WTC11 (cell line): ENCODE results near the gene UBASH3A. TPM values are rescaled to one million over a fixed set of nuclear protein-coding genes. Genes with fewer than 3 reads are reported as not detected.

ENCODE experiments used
- ATAC-seq: fragments of 200-7000 bp; cut with Tn5 transposase; 2 replicates; pipeline ENCODE4 v1.10.0; 2021; ENCODE audit warnings: mild to moderate bottlenecking, moderate library complexity
- CTCF ChIA-PET: fragments of 300-600 bp; sonication (Branson Sonifier 250); formaldehyde crosslinking; loops from one replicate; lab custom pipeline; 2021; ENCODE audit warnings: antibody characterized with exemption; lab: Charles Lee
- POLR2A ChIA-PET: fragments of 350-600 bp; sonication (Branson Sonifier 250); formaldehyde crosslinking; loops from one replicate; lab custom pipeline; 2021; ENCODE audit warnings: antibody characterized with exemption; lab: Charles Lee
- DNase-seq: peaks from one replicate; pipeline ENCODE4 v3.0.0; 2021; ENCODE audit warnings: low spot score
- H3K27ac Mint-ChIP-seq: 2 replicates; pipeline ENCODE4 v1.8.0; 2021; ENCODE audit warnings: mixed read lengths
- H3K27me3 Mint-ChIP-seq: 2 replicates; pipeline ENCODE4 v1.8.0; 2021; ENCODE audit warnings: low read depth, mild to moderate bottlenecking, moderate library complexity, mixed read lengths
- H3K36me3 Mint-ChIP-seq: 2 replicates; pipeline ENCODE4 v1.8.0; 2021; ENCODE audit warnings: mixed read lengths
- H3K4me1 Mint-ChIP-seq: 2 replicates; pipeline ENCODE4 v1.8.0; 2022; ENCODE audit warnings: mixed read lengths
- H3K4me3 Mint-ChIP-seq: 2 replicates; pipeline ENCODE4 v1.8.0; 2021; ENCODE audit warnings: mild to moderate bottlenecking, moderate library complexity, mixed read lengths
- H3K9me3 Mint-ChIP-seq: 2 replicates; pipeline ENCODE4 v1.8.0; 2021; ENCODE audit warnings: mixed read lengths
- CBFB ChIP-seq: sonication (generic); formaldehyde crosslinking; IDR thresholded peaks from 2 replicates; pipeline ENCODE4 v1.8.1; 2022; ENCODE audit warnings: mild to moderate bottlenecking, low read depth, missing genetic modification reagents
- FOXP1 ChIP-seq: sonication (generic); formaldehyde crosslinking; IDR thresholded peaks from 2 replicates; pipeline ENCODE4 v1.8.0; 2022; ENCODE audit warnings: missing genetic modification reagents, mild to moderate bottlenecking, moderate library complexity, borderline replicate concordance
- GTF2I ChIP-seq: fragments of 250-450 bp; sonication (Bioruptor Pico); conservative IDR thresholded peaks from 2 replicates; pipeline ENCODE4 v1.4.0; 2021; ENCODE audit warnings: mild to moderate bottlenecking
- NR1H2 ChIP-seq: sonication (generic); formaldehyde crosslinking; IDR thresholded peaks from 2 replicates; pipeline ENCODE4 v1.9.0; 2021; ENCODE audit warnings: mild to moderate bottlenecking, moderate library complexity, missing genetic modification reagents
- RORB ChIP-seq: fragments of 250-450 bp; sonication (Bioruptor Pico); IDR thresholded peaks from 2 replicates; pipeline ENCODE4 v1.9.0; 2021; ENCODE audit warnings: mild to moderate bottlenecking
- SMAD4 ChIP-seq: sonication (generic); formaldehyde crosslinking; IDR thresholded peaks from 2 replicates; pipeline ENCODE4 v1.8.0; 2022; ENCODE audit warnings: mild to moderate bottlenecking, missing genetic modification reagents
- TEAD1 ChIP-seq: sonication (generic); formaldehyde crosslinking; IDR thresholded peaks from 2 replicates; pipeline ENCODE4 v1.8.0; 2022; ENCODE audit warnings: mild to moderate bottlenecking, missing genetic modification reagents
- ZNF232 ChIP-seq: sonication (generic); formaldehyde crosslinking; IDR thresholded peaks from 2 replicates; pipeline ENCODE4 v1.8.0; 2022; ENCODE audit warnings: mild to moderate bottlenecking, missing genetic modification reagents
- ZNF396 ChIP-seq: fragments of 250-450 bp; sonication (Bioruptor Pico); IDR thresholded peaks from 2 replicates; pipeline ENCODE4 v1.8.0; 2021; ENCODE audit warnings: mild to moderate bottlenecking, moderate library complexity, borderline replicate concordance
- ZNF423 ChIP-seq: fragments of 250-450 bp; sonication (Bioruptor Pico); IDR thresholded peaks from 2 replicates; pipeline ENCODE4 v2.1.2; 2022; ENCODE audit warnings: mild to moderate bottlenecking, moderate library complexity
- ZNF671 ChIP-seq: fragments of 250-450 bp; sonication (Bioruptor Pico); IDR thresholded peaks from 2 replicates; pipeline ENCODE4 v1.8.0; 2021; ENCODE audit warnings: mild to moderate bottlenecking
- total RNA-seq: library from RNA; stranded (reverse); gene quantifications from 3 replicates; pipeline ENCODE4 v1.2.3, GENCODE V29; 2021
- TF ChIP-seq, protein P1 (sequence below): sonication (generic); formaldehyde crosslinking; IDR thresholded peaks from 2 replicates; pipeline ENCODE4 v1.8.0; 2023; ENCODE audit warnings: missing genetic modification reagents
- TF ChIP-seq, protein P2 (sequence below): sonication (generic); formaldehyde crosslinking; IDR thresholded peaks from 2 replicates; pipeline ENCODE4 v1.8.1; 2022; ENCODE audit warnings: missing genetic modification reagents, borderline replicate concordance
- TF ChIP-seq, protein P3 (sequence below): fragments of 250-450 bp; sonication (Bioruptor Pico); conservative IDR thresholded peaks from 2 replicates; pipeline ENCODE4 v1.9.0; 2021; ENCODE audit warnings: mild to moderate bottlenecking
- TF ChIP-seq, protein P4 (sequence below): fragments of 250-450 bp; sonication (Bioruptor Pico); IDR thresholded peaks from 2 replicates; pipeline ENCODE4 v1.8.0; 2021; ENCODE audit warnings: mild to moderate bottlenecking
- TF ChIP-seq, protein P5 (sequence below): sonication (generic); formaldehyde crosslinking; IDR thresholded peaks from 2 replicates; pipeline ENCODE4 v1.8.0; 2022; ENCODE audit warnings: mild to moderate bottlenecking, missing genetic modification reagents

The UBASH3A gene
- total RNA-seq, 1 experiment from 2014 or later: not detected

DNA sequence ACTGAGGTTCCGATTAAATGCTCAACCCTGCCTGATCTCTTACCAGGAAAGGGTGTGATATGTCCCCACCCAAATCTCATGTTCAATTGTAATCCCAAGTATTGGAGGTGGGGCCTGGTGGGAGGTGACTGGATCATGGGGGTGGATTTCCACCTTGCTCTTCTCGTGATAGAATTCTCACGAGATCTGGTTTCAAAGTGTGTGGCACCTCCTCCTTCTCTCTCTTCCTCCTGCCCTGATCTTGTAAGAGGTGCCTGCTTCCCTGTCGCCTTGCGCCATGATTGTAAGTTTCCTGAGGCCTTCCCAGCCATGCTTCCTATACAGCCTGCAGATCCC is 57.5 kb downstream of the UBASH3A start:
- H3K36me3 Mint-ChIP-seq: peaks cover 4% of the 10 kb centered on the region; the same call in 1 of the 2 replicates
- peaks cover 22% of the 10 kb centered on the region for H3K9me3 Mint-ChIP-seq
- ATAC-seq (no peak), DNase-seq (no peak)
- no peak overlapping the region for H3K27ac Mint-ChIP-seq
- no peak for TF ChIP-seq SMAD4 (CRISPR knock-in tag)
- no peak for TF ChIP-seq CBFB (CRISPR knock-in tag)
- TF ChIP-seq ZNF671 (CRISPR knock-in tag): no peak
- no peak for TF ChIP-seq NR1H2
- TF ChIP-seq GTF2I (CRISPR knock-in tag): no peak
- TF ChIP-seq, protein P1, sequence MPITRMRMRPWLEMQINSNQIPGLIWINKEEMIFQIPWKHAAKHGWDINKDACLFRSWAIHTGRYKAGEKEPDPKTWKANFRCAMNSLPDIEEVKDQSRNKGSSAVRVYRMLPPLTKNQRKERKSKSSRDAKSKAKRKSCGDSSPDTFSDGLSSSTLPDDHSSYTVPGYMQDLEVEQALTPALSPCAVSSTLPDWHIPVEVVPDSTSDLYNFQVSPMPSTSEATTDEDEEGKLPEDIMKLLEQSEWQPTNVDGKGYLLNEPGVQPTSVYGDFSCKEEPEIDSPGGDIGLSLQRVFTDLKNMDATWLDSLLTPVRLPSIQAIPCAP (CRISPR knock-in tag): no peak
- TF ChIP-seq, protein P2, sequence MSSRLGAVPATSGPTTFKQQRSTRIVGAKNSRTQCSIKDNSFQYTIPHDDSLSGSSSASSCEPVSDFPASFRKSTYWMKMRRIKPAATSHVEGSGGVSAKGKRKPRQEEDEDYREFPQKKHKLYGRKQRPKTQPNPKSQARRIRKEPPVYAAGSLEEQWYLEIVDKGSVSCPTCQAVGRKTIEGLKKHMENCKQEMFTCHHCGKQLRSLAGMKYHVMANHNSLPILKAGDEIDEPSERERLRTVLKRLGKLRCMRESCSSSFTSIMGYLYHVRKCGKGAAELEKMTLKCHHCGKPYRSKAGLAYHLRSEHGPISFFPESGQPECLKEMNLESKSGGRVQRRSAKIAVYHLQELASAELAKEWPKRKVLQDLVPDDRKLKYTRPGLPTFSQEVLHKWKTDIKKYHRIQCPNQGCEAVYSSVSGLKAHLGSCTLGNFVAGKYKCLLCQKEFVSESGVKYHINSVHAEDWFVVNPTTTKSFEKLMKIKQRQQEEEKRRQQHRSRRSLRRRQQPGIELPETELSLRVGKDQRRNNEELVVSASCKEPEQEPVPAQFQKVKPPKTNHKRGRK (CRISPR knock-in tag): no peak
- TF ChIP-seq, protein P3, sequence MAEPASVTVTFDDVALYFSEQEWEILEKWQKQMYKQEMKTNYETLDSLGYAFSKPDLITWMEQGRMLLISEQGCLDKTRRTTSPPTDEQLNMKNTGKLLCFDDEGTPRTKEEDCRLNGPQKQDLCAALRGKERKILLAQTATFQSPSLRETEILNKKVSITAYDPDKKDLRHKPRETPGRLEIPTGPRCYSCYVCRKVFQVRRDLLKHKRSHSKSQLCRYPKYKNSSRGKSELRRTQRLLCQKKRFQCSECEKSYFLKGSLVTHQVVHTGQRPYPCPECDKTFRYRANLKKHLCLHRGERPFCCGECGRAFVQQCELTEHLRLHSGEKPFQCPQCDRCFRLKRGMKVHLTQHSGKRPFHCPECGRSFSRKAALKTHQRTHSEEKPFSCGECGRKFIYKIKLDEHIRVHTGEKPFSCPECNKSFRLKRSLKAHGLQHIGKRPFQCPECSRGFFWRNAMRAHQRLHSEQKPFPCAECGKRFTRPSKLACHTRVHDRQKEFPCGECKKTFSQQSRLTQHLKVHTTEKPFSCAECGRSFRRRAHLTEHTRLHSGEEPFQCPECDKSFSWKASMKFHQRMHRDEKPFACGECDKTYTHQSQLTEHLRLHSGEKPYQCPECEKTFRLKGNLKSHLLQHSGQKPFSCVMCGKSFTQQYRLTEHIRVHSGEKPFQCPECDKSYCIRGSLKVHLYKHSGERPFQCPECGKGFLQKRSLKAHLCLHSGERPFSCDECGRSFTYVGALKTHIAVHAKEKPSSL: no peak
- no peak for TF ChIP-seq ZNF396 (CRISPR knock-in tag)
- TF ChIP-seq, protein P4, sequence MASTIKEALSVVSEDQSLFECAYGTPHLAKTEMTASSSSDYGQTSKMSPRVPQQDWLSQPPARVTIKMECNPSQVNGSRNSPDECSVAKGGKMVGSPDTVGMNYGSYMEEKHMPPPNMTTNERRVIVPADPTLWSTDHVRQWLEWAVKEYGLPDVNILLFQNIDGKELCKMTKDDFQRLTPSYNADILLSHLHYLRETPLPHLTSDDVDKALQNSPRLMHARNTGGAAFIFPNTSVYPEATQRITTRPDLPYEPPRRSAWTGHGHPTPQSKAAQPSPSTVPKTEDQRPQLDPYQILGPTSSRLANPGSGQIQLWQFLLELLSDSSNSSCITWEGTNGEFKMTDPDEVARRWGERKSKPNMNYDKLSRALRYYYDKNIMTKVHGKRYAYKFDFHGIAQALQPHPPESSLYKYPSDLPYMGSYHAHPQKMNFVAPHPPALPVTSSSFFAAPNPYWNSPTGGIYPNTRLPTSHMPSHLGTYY (CRISPR knock-in tag): no peak
- TF ChIP-seq ZNF232 (CRISPR knock-in tag): no peak
- peaks cover 47% of the 10 kb centered on the region for H3K4me1 Mint-ChIP-seq
- ChIA-PET POLR2A (no interaction called here), CTCF (interaction anchor here (1.3 kb wide), 1 partner anchor 132 kb away, joined by 3 read pairs; no protein-coding TSS in a partner anchor)
- peaks cover 7% of the 10 kb centered on the region for H3K27me3 Mint-ChIP-seq
- no peak overlapping the region for H3K4me3 Mint-ChIP-seq

DNA sequence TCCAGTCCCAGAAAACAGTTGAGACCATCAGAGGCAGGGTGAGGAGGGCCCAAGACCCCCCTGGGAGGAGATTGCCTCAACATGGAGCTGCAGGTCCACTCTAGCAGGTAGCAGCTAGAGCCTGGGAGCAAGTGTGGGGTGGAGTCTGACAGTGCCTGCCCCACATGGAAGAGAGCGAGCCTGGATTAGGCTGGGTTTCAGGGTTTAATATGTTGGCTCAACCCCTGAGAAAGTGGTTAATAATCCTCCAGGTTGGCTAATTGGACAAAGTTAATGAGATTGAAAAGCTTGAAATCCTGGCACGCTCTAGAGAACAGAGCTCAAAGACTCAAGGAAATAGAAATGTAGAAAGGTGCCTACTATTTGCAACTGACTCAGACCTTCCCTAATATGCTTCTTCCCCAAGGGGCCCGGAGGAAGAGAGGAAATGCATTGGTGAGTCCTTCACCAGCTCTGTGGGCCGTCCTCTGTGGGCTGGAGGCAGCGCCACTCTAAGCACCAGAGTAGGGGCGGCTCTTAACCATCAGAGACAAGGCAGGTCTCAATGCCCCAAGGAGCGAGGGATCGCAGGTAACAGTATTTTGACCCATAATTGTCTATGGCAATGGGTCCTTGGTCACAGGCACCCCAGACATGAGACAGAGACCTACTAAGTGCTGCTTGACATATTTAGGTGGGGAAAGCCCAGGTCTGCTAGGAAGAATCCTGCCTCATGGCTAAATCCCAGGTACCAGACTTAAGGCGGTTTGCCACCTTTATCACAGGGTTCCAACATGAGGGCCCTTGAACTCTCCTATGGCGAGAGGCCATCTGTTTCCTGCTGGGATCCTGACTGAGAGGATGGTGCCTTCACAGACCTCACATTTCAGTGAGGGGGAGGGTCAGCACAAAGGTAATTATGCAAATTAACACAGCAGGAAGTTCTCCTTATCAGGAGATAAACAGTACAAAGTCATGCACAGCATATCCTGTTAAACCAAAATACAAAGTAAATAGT is 58.5 kb downstream of the UBASH3A start:
- CTCF ChIA-PET: interaction anchor here (0.8 to 1.3 kb wide), 4 partner anchors 124 to 203 kb away, joined by 3 read pairs; no protein-coding TSS in a partner anchor
- Mint-ChIP-seq H3K27ac (no peak overlapping the region), H3K27me3 (peaks cover 7% of the 10 kb centered on the region), H3K36me3 (peaks cover 4% of the 10 kb centered on the region; the same call in 1 of the 2 replicates), H3K9me3 (peaks cover 22% of the 10 kb centered on the region), H3K4me1 (peaks cover 51% of the 10 kb centered on the region), H3K4me3 (no peak overlapping the region; the same call in 1 of the 2 replicates)
- TF ChIP-seq, protein P5, sequence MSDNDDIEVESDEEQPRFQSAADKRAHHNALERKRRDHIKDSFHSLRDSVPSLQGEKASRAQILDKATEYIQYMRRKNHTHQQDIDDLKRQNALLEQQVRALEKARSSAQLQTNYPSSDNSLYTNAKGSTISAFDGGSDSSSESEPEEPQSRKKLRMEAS (CRISPR knock-in tag): no peak
- 0 out of 2 replicates have a peak, but pooled peaks have one; percentile 21 for TF ChIP-seq TEAD1 (CRISPR knock-in tag)
- no peak for TF ChIP-seq RORB (CRISPR knock-in tag)
- TF ChIP-seq FOXP1 (CRISPR knock-in tag): no peak
- peak; percentile 75 for TF ChIP-seq ZNF423
- no peak for TF ChIP-seq ZNF671 (CRISPR knock-in tag)
- ATAC-seq (peak; percentile 34), DNase-seq (no peak)
- POLR2A ChIA-PET: interaction anchor here (0.5 kb wide), 1 partner anchor 385 kb away, joined by 4 read pairs; no protein-coding TSS in a partner anchor
